Measurements from ENCODE around the gene SPACA6. TPM values are rescaled to one million over a fixed set of nuclear protein-coding genes. Genes with fewer than 3 reads are reported as not detected.
"Not testable (repeated sequence)": the region's sequence is repeated elsewhere in the genome, so short reads cannot be mapped to it uniquely, and the experiment has no call there.

SPACA6 gene, protein sequence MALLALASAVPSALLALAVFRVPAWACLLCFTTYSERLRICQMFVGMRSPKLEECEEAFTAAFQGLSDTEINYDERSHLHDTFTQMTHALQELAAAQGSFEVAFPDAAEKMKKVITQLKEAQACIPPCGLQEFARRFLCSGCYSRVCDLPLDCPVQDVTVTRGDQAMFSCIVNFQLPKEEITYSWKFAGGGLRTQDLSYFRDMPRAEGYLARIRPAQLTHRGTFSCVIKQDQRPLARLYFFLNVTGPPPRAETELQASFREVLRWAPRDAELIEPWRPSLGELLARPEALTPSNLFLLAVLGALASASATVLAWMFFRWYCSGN
- 2.7 TPM for total RNA-seq
- polyA plus RNA-seq: 10.5 TPM
- long read RNA-seq, donor 1: 0 reads
- long read RNA-seq, donor 2: 0 reads
- long read RNA-seq, donor 3: 0 reads
- long read RNA-seq, donor 4: 0 reads
- long read RNA-seq, donor 5: 0 reads
- long read RNA-seq, donor 6: 0 reads
- long read RNA-seq, donor 7: 0 reads
- long read RNA-seq, donor 8: 0 reads
- long read RNA-seq, donor 9: 0 reads
- long read RNA-seq, donor 10: 0 reads

DNA sequence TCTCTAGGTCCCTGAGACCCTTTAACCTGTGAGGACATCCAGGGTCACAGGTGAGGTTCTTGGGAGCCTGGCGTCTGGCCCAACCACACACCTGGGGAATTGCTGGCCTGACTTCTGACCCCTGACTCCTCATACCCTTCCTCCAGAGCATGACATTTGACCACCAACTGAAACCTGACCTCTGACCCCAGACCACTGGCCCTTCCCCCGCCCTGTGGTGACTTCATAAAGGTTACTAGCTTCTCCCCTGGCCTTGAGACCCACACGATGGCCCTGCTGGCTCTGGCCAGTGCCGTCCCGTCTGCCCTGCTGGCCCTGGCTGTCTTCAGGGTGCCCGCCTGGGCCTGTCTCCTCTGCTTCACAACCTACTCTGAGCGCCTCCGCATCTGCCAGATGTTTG is at the start of gene SPACA6:
SPACA6 (plus strand) TSS at position 71 of the 400 bp plus-strand sequence; CDS start at position 268, 197 bp downstream.
- Histone ChIP-seq H3K9me3 (ENCODE audit: control insufficient read depth in 2 of 2, insufficient read depth in 1 of 2, low read length in 1 of 2) (no peaks in the 10 kb centered on the region), H3K27me3 (ENCODE audit: control insufficient read depth in 2 of 2, insufficient read depth in 1 of 2, low read length in 1 of 2) (peaks cover 15 to 24% of the 10 kb centered on the region in 2 donors), H3K36me3 (ENCODE audit: control insufficient read depth in 2 of 2, insufficient read depth in 2 of 2, low read length in 1 of 2) (no peaks in the 10 kb centered on the region), H3K27ac (ENCODE audit: low read depth in 1 of 2, low read length in 1 of 2) (no peak within 1 kb of the TSS), H3K4me3 (ENCODE audit: low read length in 2 of 2) (no peak within 1 kb of the TSS), H3K4me1 (ENCODE audit: control insufficient read depth in 2 of 2, insufficient read depth in 2 of 2, low read length in 2 of 2) (peaks cover 5 to 15% of the 10 kb centered on the region in 2 donors)
- no peak for DNase-seq (ENCODE audit: low read depth in 6 of 9, low spot score in 9 of 9)
- 96% methylated on average over 8 of the region's 8 CpGs for WGBS

DNA sequence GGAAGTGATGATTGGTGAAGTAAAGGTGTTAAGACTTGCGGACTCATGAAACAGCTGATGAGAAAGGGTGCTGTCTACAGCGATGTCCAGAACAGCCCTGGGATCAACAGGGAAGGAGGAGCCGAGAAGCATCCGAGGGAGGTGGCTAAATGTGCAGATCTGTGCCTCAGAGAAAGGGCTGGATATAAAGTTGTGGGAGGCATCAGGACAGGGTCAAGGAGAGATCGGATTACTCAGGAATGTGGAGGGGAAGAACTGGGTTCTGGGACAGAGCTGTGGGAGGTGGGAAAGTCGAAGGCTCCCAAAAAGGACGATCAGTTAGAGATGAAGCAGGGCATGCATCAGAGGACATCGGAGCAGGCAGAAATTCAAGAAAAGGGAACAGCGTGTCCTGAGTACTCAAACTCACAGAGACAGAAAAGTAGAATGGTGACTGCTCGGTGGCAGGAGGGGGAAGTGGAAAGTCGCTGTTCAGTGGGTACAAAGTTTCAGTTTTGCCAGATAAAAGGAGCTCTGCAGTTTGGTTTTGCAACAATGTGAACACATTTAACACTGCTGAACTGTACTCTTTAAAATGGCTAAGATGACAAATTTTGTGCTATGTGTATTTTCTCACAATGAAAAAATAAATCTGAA is 48.4 kb upstream of the SPACA6 start:
- Histone ChIP-seq H3K4me1 (ENCODE audit: control insufficient read depth in 2 of 2, insufficient read depth in 2 of 2, low read length in 2 of 2) (no peaks in the 10 kb centered on the region), H3K4me3 (ENCODE audit: low read length in 2 of 2) (peak overlapping the region in 1 of 2 donors; percentile 38), H3K27ac (ENCODE audit: low read depth in 1 of 2, low read length in 1 of 2) (no peak overlapping the region), H3K36me3 (ENCODE audit: control insufficient read depth in 2 of 2, insufficient read depth in 2 of 2, low read length in 1 of 2) (no peaks in the 10 kb centered on the region), H3K27me3 (ENCODE audit: control insufficient read depth in 2 of 2, insufficient read depth in 1 of 2, low read length in 1 of 2) (no peaks in the 10 kb centered on the region), H3K9me3 (ENCODE audit: control insufficient read depth in 2 of 2, insufficient read depth in 1 of 2, low read length in 1 of 2) (no peaks in the 10 kb centered on the region)
- 52% methylated on average over 11 of the region's 11 CpGs for WGBS
- no peak for DNase-seq (ENCODE audit: low read depth in 6 of 9, low spot score in 9 of 9)

DNA sequence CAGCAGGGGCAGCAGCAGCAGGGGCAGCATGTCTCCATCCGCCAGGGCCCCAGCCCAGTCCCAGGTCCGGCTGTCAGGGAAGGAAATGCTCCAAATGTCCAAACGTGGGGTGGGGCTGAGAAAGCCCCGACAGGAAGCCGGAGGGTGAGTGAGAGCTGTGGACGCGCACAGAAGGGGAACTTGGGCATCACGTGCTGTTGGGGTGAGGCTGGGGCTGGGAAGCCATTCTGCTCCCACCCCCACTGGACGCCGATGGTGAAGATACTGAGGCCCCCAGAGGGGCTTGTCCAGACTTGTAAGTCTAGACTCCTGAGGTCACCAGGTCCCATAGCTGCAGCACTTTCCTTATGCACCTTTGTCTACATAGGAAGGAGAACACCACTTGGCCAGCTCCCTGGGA is 46.4 kb upstream of the SPACA6 start, which contains the start of gene SIGLEC14:
SIGLEC14 (minus strand) TSS at position 96 of the 400 bp plus-strand sequence; CDS start at position 30, 66 bp downstream.
- H3K27me3 ChIP-seq (ENCODE audit: control insufficient read depth in 2 of 2, insufficient read depth in 1 of 2, low read length in 1 of 2); H3K36me3 ChIP-seq (ENCODE audit: control insufficient read depth in 2 of 2, insufficient read depth in 2 of 2, low read length in 1 of 2); H3K27ac ChIP-seq (ENCODE audit: low read depth in 1 of 2, low read length in 1 of 2); H3K9me3 ChIP-seq (ENCODE audit: control insufficient read depth in 2 of 2, insufficient read depth in 1 of 2, low read length in 1 of 2); DNase-seq (ENCODE audit: low read depth in 6 of 9, low spot score in 9 of 9); H3K4me3 ChIP-seq (ENCODE audit: low read length in 2 of 2); H3K4me1 ChIP-seq (ENCODE audit: control insufficient read depth in 2 of 2, insufficient read depth in 2 of 2, low read length in 2 of 2): not testable (repeated sequence)
- 2% methylated on average over 3 of the region's 10 CpGs for WGBS

DNA sequence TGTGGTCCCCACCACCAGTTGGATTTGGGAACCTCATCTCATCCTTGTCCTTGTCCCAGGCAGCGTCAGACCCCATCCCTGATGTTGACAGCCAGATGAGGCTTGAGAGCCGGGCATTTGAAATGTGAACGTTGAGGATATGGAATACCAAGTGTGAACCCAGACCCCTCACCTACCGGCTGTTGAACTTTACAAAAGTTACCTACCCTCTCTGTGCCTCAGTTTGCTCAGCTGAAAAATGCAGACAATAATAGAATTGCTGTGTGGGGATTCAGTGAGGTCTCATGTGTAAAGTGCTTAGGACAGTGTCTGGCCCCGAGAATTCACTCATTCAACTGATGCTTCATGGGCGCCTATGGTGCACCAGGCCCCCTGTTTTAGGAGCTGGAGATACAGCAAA is 45.8 kb upstream of the SPACA6 start:
- no peaks in the 10 kb centered on the region for H3K27me3 ChIP-seq (ENCODE audit: control insufficient read depth in 2 of 2, insufficient read depth in 1 of 2, low read length in 1 of 2)
- 96% methylated on average over 6 of the region's 6 CpGs for WGBS
- no peak overlapping the region for H3K4me3 ChIP-seq (ENCODE audit: low read length in 2 of 2)
- H3K4me1 ChIP-seq (ENCODE audit: control insufficient read depth in 2 of 2, insufficient read depth in 2 of 2, low read length in 2 of 2): no peaks in the 10 kb centered on the region
- no peak overlapping the region for H3K27ac ChIP-seq (ENCODE audit: low read depth in 1 of 2, low read length in 1 of 2)
- no peak for DNase-seq (ENCODE audit: low read depth in 6 of 9, low spot score in 9 of 9)
- no peaks in the 10 kb centered on the region for H3K36me3 ChIP-seq (ENCODE audit: control insufficient read depth in 2 of 2, insufficient read depth in 2 of 2, low read length in 1 of 2)
- H3K9me3 ChIP-seq (ENCODE audit: control insufficient read depth in 2 of 2, insufficient read depth in 1 of 2, low read length in 1 of 2): no peaks in the 10 kb centered on the region

DNA sequence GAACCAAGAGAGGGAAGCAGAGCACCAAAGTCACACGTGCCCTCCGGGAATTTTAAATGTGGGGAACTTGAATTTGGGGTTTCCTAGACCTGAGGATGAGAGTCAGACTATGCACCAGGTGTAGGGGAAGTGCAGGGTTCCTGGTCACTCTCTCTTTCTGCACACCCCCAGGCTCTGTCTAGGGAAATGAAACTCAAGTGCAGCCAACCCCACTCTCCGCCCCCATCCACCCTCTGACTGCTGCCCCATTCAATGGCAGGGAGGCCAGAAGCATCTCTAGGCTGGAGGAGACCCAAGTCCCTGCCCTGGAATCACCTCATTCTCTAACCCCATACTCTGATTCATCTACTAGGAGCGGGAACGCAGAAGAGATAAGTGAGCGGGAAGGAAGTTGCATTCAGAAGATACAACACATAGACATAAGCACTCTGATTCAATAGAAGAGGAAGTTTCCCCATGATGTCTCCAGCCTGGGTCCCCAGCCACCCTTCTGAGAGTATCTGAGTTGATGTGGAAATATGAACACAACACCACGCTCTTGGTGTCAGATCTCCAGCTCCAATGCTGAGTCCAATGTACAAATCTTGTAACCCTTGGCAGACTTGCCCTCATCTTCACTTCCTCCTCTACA is 41.8 kb upstream of the SPACA6 start:
- H3K4me3 ChIP-seq (ENCODE audit: low read length in 2 of 2): no peak overlapping the region
- H3K4me1 ChIP-seq (ENCODE audit: control insufficient read depth in 2 of 2, insufficient read depth in 2 of 2, low read length in 2 of 2): no peaks in the 10 kb centered on the region
- no peaks in the 10 kb centered on the region for H3K9me3 ChIP-seq (ENCODE audit: control insufficient read depth in 2 of 2, insufficient read depth in 1 of 2, low read length in 1 of 2)
- no peaks in the 10 kb centered on the region for H3K27me3 ChIP-seq (ENCODE audit: control insufficient read depth in 2 of 2, insufficient read depth in 1 of 2, low read length in 1 of 2)
- H3K27ac ChIP-seq (ENCODE audit: low read depth in 1 of 2, low read length in 1 of 2): no peak overlapping the region
- no peak for DNase-seq (ENCODE audit: low read depth in 6 of 9, low spot score in 9 of 9)
- H3K36me3 ChIP-seq (ENCODE audit: control insufficient read depth in 2 of 2, insufficient read depth in 2 of 2, low read length in 1 of 2): no peaks in the 10 kb centered on the region
- WGBS: 91% methylated on average over 7 of the region's 7 CpGs

DNA sequence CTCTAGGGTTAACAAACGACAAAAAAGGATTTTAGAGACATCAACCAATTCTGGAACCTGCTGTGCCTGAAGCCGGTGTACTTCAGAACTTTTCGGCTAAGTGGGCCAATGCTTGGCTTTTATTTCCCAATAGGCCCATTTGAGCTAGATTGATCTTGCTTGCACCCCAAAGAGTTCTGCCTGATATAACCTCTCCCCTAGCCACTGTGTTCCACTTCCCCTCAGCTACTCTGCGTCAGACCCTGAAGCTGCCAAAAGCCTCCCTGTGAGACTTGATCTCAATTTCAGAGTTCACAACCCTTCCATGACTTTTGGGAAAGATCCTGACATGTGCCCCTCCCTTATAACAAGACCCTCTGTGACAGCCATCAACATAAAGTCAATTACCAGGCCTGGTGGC is 40.9 kb upstream of the SPACA6 start:
- no peak overlapping the region for H3K27ac ChIP-seq (ENCODE audit: low read depth in 1 of 2, low read length in 1 of 2)

DNA sequence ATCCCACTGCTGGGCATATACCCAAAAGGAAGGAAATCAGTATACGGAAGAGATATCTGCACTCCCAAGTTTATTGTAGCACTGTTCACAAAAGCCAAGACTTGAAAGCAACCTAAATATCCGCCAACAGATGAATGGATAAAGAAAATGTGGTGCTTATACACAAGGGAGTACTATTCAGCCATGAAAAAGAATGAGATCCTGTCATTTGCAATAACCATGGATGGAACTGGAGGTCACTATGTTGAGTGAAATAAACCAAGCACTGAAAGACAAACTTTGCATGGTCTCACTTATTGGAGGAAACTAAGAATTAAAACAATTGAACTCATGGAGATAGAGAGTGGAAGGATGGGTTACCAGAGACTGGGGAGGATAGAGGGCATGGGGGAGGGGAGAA is 40.0 kb upstream of the SPACA6 start:
- H3K4me1 ChIP-seq (ENCODE audit: control insufficient read depth in 2 of 2, insufficient read depth in 2 of 2, low read length in 2 of 2): peaks cover 0 to 2% of the 10 kb centered on the region in 2 donors
- no peaks in the 10 kb centered on the region for H3K36me3 ChIP-seq (ENCODE audit: control insufficient read depth in 2 of 2, insufficient read depth in 2 of 2, low read length in 1 of 2)
- 87% methylated on average over 2 of the region's 2 CpGs for WGBS
- DNase-seq (ENCODE audit: low read depth in 6 of 9, low spot score in 9 of 9): no peak
- no peaks in the 10 kb centered on the region for H3K9me3 ChIP-seq (ENCODE audit: control insufficient read depth in 2 of 2, insufficient read depth in 1 of 2, low read length in 1 of 2)
- H3K4me3 ChIP-seq (ENCODE audit: low read length in 2 of 2): no peak overlapping the region
- H3K27ac ChIP-seq (ENCODE audit: low read depth in 1 of 2, low read length in 1 of 2): no peak overlapping the region
- no peaks in the 10 kb centered on the region for H3K27me3 ChIP-seq (ENCODE audit: control insufficient read depth in 2 of 2, insufficient read depth in 1 of 2, low read length in 1 of 2)

More for the DNA sequence above, 40.9 kb upstream of the SPACA6 start:
- no peak for DNase-seq (ENCODE audit: low read depth in 6 of 9, low spot score in 9 of 9)
- Histone ChIP-seq H3K4me1 (ENCODE audit: control insufficient read depth in 2 of 2, insufficient read depth in 2 of 2, low read length in 2 of 2) (peaks cover 0 to 2% of the 10 kb centered on the region in 2 donors), H3K36me3 (ENCODE audit: control insufficient read depth in 2 of 2, insufficient read depth in 2 of 2, low read length in 1 of 2) (no peaks in the 10 kb centered on the region), H3K4me3 (ENCODE audit: low read length in 2 of 2) (no peak overlapping the region), H3K27me3 (ENCODE audit: control insufficient read depth in 2 of 2, insufficient read depth in 1 of 2, low read length in 1 of 2) (no peaks in the 10 kb centered on the region), H3K9me3 (ENCODE audit: control insufficient read depth in 2 of 2, insufficient read depth in 1 of 2, low read length in 1 of 2) (no peaks in the 10 kb centered on the region)
- WGBS: 59% methylated on average over 4 of the region's 4 CpGs

DNA sequence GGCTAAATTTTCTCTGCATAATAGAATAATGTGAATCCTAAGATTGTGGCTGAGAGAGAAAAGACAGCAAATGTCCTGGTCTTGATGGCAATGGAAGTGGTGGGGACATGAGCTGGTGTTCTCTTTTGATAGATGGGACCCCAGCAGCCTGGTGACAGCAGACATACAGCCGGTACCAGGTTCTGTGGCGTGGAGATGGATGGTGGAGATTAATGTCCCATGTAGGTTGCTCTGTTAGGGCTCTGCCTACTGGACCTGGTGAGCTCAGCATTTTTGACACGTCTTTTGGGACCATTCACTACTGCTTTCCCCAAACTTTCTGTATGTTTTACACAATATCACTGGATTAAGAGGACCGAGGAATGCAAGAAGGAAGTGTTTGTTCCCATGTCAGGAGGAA is 38.3 kb upstream of the SPACA6 start:
- Histone ChIP-seq H3K27me3 (ENCODE audit: control insufficient read depth in 2 of 2, insufficient read depth in 1 of 2, low read length in 1 of 2) (no peaks in the 10 kb centered on the region), H3K9me3 (ENCODE audit: control insufficient read depth in 2 of 2, insufficient read depth in 1 of 2, low read length in 1 of 2) (no peaks in the 10 kb centered on the region), H3K4me3 (ENCODE audit: low read length in 2 of 2) (no peak overlapping the region), H3K4me1 (ENCODE audit: control insufficient read depth in 2 of 2, insufficient read depth in 2 of 2, low read length in 2 of 2) (peaks cover 0 to 2% of the 10 kb centered on the region in 2 donors), H3K36me3 (ENCODE audit: control insufficient read depth in 2 of 2, insufficient read depth in 2 of 2, low read length in 1 of 2) (no peaks in the 10 kb centered on the region), H3K27ac (ENCODE audit: low read depth in 1 of 2, low read length in 1 of 2) (no peak overlapping the region)
- WGBS: 91% methylated on average over 4 of the region's 4 CpGs
- no peak for DNase-seq (ENCODE audit: low read depth in 6 of 9, low spot score in 9 of 9)

Measured in thymus (tissue), 14 donors.